ENCODE measurements around the gene ADGRG6. TPM values are rescaled to one million over a fixed set of nuclear protein-coding genes. Genes with fewer than 3 reads are reported as not detected.

The ADGRG6 gene
- polyA plus RNA-seq, 1 experiment, result 25.4 TPM

DNA sequence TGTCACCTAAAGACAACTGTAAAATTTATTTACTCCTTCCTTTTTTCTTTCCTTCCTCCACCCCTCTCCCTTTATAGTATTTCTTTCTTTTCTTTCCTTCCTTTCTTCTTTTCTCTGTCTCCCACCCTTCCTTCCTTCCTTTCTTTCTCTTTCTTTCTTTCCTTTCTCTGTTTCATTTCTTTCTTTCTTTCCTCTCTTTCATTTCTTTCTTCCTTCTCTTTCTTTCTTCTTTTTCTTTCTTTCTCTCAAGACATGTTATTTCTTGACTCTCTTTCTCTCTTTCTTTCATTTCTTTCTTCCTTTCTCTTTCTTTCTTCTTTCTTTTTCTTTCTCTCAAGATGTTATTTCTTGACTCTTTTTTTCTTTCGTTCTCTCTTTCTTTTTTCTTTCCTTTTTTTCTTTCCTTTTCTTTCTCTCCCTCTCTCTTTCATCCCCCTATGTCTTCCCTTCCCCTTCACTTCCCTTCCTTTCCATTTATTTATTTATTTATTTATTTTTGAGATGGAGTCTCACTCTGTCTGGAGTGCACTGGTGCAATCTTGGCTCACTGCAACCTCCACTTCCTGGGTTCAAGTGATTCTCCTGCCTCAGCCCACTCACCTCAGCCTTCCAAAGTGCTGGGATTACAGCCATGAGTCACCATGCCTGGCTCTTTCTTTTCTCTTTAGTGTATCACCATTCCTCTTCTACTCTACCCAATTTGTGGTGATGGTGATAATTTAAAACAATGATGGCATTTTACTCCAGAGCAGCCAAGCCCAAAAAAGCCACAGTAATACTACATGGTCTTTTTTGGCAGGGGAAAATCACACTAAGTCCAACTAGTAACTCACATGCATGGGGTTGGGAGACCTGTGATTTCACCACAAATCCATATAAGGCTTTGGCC lies 188.2 kb downstream of the ADGRG6 start:
- CTCF ChIA-PET, result interaction anchor here (1.1 to 2.3 kb wide), 2 partner anchors 15 to 156 kb away, joined by 5 to 6 read pairs; no protein-coding TSS in a partner anchor

More for the DNA sequence above, 188.2 kb downstream of the ADGRG6 start:
- Histone ChIP-seq H3K27me3 (ENCODE audit: control insufficient read depth, insufficient read depth, low read length) (no peaks in the 10 kb centered on the region), H3K36me3 (ENCODE audit: control insufficient read depth, insufficient read depth, low read length) (no peaks in the 10 kb centered on the region), H3K4me3 (ENCODE audit: low read depth, low read length) (no peak overlapping the region)
- no peak for DNase-seq (ENCODE audit: low read depth)
- POLR2A ChIA-PET, result no interaction called here
- TF ChIP-seq, protein P1, sequence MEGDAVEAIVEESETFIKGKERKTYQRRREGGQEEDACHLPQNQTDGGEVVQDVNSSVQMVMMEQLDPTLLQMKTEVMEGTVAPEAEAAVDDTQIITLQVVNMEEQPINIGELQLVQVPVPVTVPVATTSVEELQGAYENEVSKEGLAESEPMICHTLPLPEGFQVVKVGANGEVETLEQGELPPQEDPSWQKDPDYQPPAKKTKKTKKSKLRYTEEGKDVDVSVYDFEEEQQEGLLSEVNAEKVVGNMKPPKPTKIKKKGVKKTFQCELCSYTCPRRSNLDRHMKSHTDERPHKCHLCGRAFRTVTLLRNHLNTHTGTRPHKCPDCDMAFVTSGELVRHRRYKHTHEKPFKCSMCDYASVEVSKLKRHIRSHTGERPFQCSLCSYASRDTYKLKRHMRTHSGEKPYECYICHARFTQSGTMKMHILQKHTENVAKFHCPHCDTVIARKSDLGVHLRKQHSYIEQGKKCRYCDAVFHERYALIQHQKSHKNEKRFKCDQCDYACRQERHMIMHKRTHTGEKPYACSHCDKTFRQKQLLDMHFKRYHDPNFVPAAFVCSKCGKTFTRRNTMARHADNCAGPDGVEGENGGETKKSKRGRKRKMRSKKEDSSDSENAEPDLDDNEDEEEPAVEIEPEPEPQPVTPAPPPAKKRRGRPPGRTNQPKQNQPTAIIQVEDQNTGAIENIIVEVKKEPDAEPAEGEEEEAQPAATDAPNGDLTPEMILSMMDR (IDR thresholded peaks at IDR 0.05; ENCODE audit: insufficient read depth, low read depth, low read length), result no peak

Other genes starting within 250 kb of the ADGRG6 start
- not detected in 2 replicates for gene GJE1, start 169.1 kb upstream of the ADGRG6 start, polyA plus RNA-seq (2011; rRNA removed)
- gene NMBR, start 154.9 kb upstream of the ADGRG6 start, polyA plus RNA-seq (2011; rRNA removed), result 0.07 TPM in 1 of 2 replicates, not detected in the other
- gene VTA1, start 154.7 kb upstream of the ADGRG6 start, polyA plus RNA-seq (2011; rRNA removed), result 66.7 and 115 TPM in 2 replicates

Measured in BJ (cell line).